Calu3 (cell line): ENCODE measurements around the gene ARTN. TPM values are rescaled to one million over a fixed set of nuclear protein-coding genes. Genes with fewer than 3 reads are reported as not detected.

Experiments used
- BruUV-seq: library from RNA; stranded (reverse); fragments of 400-500 nt; replicated peaks from 2 replicates; lab custom pipeline; 2021; lab: Mats Ljungman, UMichigan
- CTCF ChIA-PET: fragments of 300-600 bp; sonication (Branson Sonifier 250); formaldehyde crosslinking; loops from one replicate; lab custom pipeline; 2022; ENCODE audit warnings: antibody characterized with exemption; lab: Charles Lee
- DNase-seq: peaks from one replicate; pipeline ENCODE4 v3.0.0; 2022
- H3K27ac Mint-ChIP-seq: one replicate; pipeline ENCODE4 v1.8.0; 2022; ENCODE audit warnings: mixed read lengths; ENCODE audit not compliant: unreplicated experiment
- H3K27me3 Mint-ChIP-seq: one replicate; pipeline ENCODE4 v1.8.0; 2022; ENCODE audit warnings: mixed read lengths; ENCODE audit not compliant: unreplicated experiment
- H3K36me3 Mint-ChIP-seq: one replicate; pipeline ENCODE4 v1.8.0; 2022; ENCODE audit warnings: mild to moderate bottlenecking, moderate library complexity, mixed read lengths; ENCODE audit not compliant: insufficient read depth, unreplicated experiment
- H3K4me1 Mint-ChIP-seq: one replicate; pipeline ENCODE4 v1.8.0; 2022; ENCODE audit warnings: mild to moderate bottlenecking, low read depth, mixed read lengths; ENCODE audit not compliant: unreplicated experiment
- H3K4me3 Mint-ChIP-seq: one replicate; pipeline ENCODE4 v1.8.0; 2022; ENCODE audit warnings: mild to moderate bottlenecking, low read depth, moderate library complexity, mixed read lengths; ENCODE audit not compliant: unreplicated experiment
- H3K9me3 Mint-ChIP-seq: one replicate; pipeline ENCODE4 v1.8.0; 2022; ENCODE audit warnings: low read depth, mixed read lengths; ENCODE audit not compliant: unreplicated experiment
- CTCF ChIP-seq: fragments of 200-600 bp; IDR thresholded peaks from one replicate; pipeline ENCODE4 v1.8.0; 2022; ENCODE audit warnings: antibody characterized with exemption; ENCODE audit not compliant: unreplicated experiment
- intact Hi-C: fragments of 100-400 bp; cut with micrococcal nuclease; formaldehyde crosslinking; loops from one replicate; pipeline ENCODE4 v1.10.0; 2022; ENCODE audit not compliant: unreplicated experiment
- total RNA-seq: library from RNA; stranded (reverse); gene quantifications from 2 replicates; pipeline ENCODE4 v1.2.3, GENCODE V29; 2022

Gene ARTN
- total RNA-seq, 1 experiment from 2014 or later, result 1.4 TPM

GRCh38 chr1:43910343-43910742, 23.3 kb upstream of the ARTN start:
- Mint-ChIP-seq H3K27ac (no peak overlapping the region), H3K36me3 (no peaks in the 10 kb centered on the region), H3K4me3 (no peak overlapping the region), H3K27me3 (peaks cover 17% of the 10 kb centered on the region), H3K9me3 (no peaks in the 10 kb centered on the region), H3K4me1 (no peaks in the 10 kb centered on the region)
- no TSS peak for BruUV-seq
- no peak for TF ChIP-seq CTCF
- CTCF ChIA-PET, result interaction anchor here (0.5 to 1.3 kb wide), 2 partner anchors 147 to 177 kb away, joined by 3 to 8 read pairs; no protein-coding TSS in a partner anchor
- intact Hi-C loops, result no loop called here
- DNase-seq, result no peak

GRCh38 chr1:43912607-43913006, 21.0 kb upstream of the ARTN start:
- CTCF ChIA-PET, result no interaction called here
- no peaks in the 10 kb centered on the region for H3K4me1 Mint-ChIP-seq
- DNase-seq, result no peak
- H3K27ac Mint-ChIP-seq, result no peak overlapping the region
- H3K27me3 Mint-ChIP-seq, result no peaks in the 10 kb centered on the region
- no TSS peak for BruUV-seq
- TF ChIP-seq CTCF, result no peak
- no peak overlapping the region for H3K4me3 Mint-ChIP-seq
- intact Hi-C loops, result no loop called here
- no peaks in the 10 kb centered on the region for H3K9me3 Mint-ChIP-seq
- no peaks in the 10 kb centered on the region for H3K36me3 Mint-ChIP-seq

- TF ChIP-seq CTCF, result no peak
- intact Hi-C loops, result no loop called here
These were observed 20.5 kb upstream of the ARTN start for GRCh38 chr1:43913051-43913501.

GRCh38 chr1:43913666-43914360, 19.8 kb upstream of the ARTN start:
- Mint-ChIP-seq H3K4me1 (no peaks in the 10 kb centered on the region), H3K4me3 (no peak overlapping the region), H3K9me3 (no peaks in the 10 kb centered on the region), H3K36me3 (no peaks in the 10 kb centered on the region), H3K27ac (no peak overlapping the region), H3K27me3 (no peaks in the 10 kb centered on the region)
- no TSS peak for BruUV-seq
- TF ChIP-seq CTCF, result no peak
- DNase-seq, result no peak
- intact Hi-C loops, result no loop called here
- CTCF ChIA-PET, result interaction anchor here (0.5 to 0.7 kb wide), 2 partner anchors 134 to 190 kb away, joined by 3 to 5 read pairs; no protein-coding TSS in a partner anchor

More at GRCh38 chr1:43913051-43913501, 20.5 kb upstream of the ARTN start:
- no peaks in the 10 kb centered on the region for H3K27me3 Mint-ChIP-seq
- no peaks in the 10 kb centered on the region for H3K36me3 Mint-ChIP-seq
- H3K9me3 Mint-ChIP-seq, result no peaks in the 10 kb centered on the region
- H3K4me1 Mint-ChIP-seq, result no peaks in the 10 kb centered on the region
- no peak for DNase-seq
- H3K27ac Mint-ChIP-seq, result no peak overlapping the region
- CTCF ChIA-PET, result interaction anchor here (0.5 to 0.7 kb wide), 2 partner anchors 135 to 189 kb away, joined by 3 to 5 read pairs; no protein-coding TSS in a partner anchor
- no TSS peak for BruUV-seq
- no peak overlapping the region for H3K4me3 Mint-ChIP-seq
